HG03378 (cell line): ENCODE measurements around the gene RETREG1.

Experiments
- ATAC-seq: cut with Tn5 transposase; IDR thresholded peaks from one replicate; pipeline ENCODE4 v1.9.1; 2021; ENCODE audit warnings: mild to moderate bottlenecking, moderate library complexity; ENCODE audit not compliant: unreplicated experiment

RETREG1 gene

DNA sequence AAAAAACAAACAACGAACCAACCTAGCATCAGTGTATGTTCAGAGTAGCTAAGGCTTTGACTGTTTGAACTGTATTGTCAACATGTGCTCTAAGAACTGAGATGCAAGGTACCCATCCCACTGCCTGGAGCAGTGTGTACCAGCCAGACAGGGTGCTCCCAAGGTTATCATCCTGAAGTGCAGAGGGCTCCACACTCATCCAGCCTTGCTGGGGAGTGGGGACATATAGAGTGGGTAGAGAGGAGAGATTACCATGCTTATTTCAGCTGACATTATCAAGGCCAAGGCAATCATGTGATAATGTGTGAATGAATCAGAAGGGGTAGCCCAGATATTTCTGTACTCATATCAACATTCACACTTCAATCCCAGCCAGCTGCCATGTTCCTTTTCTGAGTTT, 82.5 kb downstream of the RETREG1 start:
- ATAC-seq = no peak

DNA sequence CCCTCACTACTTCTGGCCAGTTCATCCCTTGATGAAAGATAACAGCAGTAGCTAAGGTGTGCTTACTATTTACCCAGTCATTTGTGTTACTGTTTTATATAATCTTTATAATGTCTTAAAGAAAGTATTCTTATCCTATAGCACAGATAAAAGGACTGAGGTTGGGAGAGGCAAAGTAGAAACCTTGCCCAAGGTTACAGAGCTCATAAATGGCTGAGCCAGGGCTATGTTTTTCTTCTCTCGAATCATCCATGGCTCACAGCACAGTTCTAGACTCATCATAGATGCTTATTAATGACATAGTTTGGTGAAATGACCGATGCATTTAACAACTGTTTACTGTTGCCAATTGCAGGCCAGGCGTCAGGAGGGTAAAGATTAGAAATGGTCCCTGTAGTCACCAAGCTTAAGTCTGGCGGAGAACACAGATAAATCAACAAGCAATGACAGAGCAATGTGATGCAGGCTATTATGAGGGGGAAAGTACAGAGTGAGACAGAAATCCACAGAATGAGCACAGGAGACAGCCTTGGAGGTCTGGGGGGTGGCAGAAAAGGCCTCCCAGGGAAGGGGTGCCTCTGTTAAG, 85.6 kb downstream of the RETREG1 start:
- ATAC-seq = no peak

DNA sequence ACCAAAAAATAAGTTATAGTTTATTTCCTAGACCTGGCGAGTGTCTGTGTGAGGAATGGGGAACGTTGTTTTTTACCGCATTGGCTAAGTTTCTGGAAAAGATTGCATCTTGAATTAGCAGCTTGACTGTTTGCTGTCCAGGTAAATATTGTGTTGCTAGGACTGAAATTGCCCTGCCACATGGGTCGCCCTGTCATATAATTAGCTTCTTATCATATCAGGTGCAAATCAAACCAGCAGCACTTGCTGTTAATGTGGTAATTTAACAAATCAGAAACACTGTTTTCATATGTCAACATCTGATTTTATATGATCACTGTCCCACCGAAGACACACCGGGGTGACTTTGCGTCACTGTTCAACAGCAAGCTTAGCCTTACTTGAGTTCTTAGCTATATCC, 87.5 kb downstream of the RETREG1 start:
- ATAC-seq = no peak

DNA sequence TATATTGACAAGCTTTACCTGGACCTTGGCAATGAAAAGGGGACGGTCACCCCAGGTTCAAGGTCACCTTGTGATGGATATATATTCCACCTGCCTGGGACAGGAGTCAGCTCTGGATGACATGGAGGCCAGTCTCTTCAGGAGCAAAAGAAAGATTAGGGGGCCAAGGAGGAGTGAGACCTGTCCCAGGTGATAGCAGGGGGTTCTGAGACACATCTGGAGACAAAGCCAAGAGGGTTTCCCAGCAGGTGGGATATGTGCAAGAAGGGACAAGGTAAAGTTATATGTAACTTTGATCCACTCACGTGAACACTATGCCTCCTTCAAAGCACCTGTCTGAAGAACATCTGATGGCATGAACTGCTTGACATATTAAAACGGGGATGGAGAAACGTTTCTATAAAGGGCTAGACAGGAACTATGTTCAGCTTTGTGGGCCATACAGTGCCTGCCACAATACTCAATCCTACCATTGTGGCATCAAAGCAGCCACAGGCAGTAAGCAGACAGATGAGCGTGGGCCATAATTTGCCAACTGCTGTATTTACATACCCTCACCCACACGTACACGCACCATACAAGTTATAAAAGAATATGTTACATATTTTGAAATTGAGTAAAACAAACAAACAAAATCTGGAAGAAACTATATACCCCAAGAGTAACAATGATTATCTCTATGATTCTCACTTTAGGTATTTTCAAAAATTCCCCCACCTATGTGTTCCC, 88.3 kb downstream of the RETREG1 start:
- no peak for ATAC-seq

DNA sequence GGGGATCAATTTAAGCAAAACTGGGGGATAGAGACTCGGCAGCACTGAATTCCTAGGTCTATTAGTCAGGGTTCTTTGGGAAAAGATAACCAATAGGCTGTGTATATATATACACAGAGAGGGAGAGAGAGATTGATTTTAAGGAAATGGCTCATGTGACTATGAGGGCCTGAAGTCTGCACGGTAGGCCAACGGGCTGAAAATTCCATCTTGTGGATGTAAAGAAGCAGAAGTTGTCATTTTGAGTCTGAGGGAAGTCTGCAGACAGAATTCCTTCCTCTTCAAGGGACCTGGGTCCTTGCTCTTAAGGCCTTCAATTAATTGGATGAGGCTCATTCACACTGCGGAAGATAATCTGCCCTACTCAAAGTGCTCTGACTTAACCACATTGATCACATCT, 91.1 kb downstream of the RETREG1 start:
- no peak for ATAC-seq

DNA sequence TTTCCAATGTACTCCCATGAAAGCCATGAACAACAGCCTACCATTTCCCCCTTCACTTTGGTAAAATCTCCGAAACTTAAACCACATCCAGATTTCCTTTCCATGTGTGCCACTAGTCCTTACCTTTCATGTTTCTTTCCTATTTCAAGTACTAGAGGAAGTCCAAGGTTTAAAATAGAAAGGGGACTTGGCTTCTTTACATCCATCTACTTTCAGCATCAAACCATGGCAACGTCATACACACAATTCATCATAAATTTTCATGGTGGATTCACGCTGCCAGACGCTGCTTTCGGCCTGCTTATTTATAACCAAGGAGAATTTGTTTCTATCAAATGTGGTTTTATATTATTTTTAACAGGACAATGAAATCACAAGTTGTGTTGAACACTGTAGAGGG, 92.5 kb downstream of the RETREG1 start:
- ATAC-seq = no peak

- ATAC-seq = no peak
Measured at GRCh38 chr5:16521521-16522483, 95.0 kb downstream of the RETREG1 start.

- ATAC-seq = no peak
Measured at GRCh38 chr5:16520841-16521240, 96.0 kb downstream of the RETREG1 start.

DNA sequence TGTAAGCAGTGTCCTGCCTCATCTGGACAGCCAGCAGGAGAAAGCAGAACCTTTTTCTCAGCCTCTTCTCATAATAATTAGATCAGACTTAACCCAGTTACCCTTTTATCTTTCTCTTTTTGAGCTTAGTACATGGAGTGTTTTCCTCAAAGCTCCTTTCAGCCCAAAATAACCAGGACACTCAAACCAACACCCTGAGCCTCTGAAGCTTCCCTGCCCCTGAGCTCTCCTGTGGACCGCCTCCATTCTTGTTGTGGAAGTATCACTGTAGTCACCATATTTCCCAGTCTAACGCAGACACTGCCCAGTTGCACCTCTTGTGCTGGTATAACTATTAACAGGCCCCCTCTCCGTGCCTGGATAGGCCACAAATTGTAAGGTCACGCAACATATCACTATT, 97.4 kb downstream of the RETREG1 start:
- no peak for ATAC-seq

DNA sequence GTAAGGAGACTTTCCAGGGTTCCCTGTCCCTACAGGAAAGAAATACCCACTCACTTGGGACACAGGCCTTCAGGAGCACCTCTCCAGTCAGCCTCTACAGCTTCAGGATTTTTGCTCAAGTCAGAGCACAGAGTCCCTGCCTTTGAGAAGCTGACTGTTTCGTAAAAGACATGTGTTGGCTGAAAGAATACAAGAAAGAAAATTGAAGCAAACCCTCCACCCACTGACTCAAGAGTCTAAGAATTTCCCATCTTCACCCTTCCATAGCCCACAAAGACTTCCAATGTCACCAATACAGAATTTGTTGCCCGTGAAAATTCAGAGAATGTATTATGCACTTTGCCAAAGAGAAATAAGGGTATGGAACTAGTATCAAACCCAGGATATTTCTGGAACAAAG, 98.2 kb downstream of the RETREG1 start:
- no peak for ATAC-seq

DNA sequence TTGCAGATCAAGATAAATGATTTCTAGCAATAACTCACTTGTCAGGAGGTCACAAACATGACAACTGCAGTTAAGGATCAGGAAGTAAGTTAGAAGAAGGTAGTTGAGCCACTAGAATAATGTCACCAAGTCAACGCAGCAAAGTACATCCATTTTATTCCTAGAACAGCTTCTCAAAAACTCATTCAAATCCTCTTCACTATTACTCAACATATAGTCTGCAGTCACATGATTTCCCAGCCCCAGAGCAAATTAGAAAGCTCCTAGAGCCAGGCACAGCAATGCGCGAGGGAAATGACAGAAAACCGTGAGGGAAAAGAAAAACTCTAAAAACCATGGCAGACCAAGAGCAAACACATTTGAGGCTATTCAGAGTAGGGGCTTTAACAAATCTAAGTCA, 101.3 kb downstream of the RETREG1 start:
- ATAC-seq = no peak

- no peak for ATAC-seq
Measured at GRCh38 chr5:16510098-16510497, 106.7 kb downstream of the RETREG1 start.

DNA sequence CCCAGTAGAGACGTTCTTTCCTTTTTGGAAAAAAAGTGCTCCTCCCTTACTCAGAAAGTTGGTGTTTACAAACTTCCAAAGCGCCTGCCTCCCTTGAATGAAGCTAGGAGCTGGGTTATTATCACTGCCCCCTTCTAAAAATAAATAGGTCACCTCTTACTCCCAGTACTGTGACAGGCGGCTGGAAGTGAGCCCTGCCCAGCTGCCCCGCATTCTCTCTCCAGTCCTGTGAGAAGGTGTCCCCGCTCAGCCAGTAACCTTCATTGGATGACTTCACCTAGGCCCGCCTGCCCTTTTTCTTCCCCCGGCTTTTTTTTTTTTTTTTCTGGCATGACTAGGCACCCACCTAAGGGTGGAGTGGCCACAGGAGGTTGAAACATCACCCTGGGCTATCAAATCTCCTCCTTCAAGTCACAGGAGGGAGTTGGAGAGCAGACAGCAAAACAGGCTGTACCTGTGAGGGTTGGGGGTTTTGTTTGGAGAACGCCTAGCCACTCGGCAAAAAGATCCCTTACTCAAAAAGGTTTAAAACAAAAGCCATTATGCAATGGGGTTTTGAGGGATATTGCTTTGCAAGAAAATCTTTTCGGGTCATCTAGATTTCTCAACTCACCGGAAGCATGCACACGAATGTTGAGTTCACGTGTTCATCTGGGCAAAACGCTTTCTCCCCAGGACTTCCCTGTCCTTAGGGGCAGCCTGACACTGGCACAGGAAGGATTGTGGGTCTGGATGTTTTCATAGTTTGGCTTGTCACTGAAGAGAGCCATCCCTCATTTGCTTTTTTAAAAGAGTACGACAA, 107.9 kb downstream of the RETREG1 start:
- no peak for ATAC-seq

DNA sequence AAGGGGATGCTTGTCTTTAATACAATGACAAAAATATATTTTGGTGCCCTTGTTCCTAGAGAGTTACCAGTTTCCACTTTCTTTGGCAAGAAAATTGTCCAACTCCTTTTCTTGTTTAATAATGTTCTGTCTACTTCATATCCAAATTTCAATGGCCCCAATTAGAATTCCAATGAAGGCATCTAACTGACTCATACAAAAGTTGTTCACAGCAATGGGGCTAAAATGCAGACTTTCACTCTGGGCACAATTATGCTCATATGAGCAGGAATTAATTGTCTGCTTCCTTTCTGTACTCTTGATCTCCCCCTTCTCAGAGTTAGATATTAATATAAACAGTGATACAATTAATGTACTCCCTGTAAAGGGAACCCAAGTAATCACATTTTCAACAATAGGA, 109.1 kb downstream of the RETREG1 start:
- ATAC-seq = no peak

DNA sequence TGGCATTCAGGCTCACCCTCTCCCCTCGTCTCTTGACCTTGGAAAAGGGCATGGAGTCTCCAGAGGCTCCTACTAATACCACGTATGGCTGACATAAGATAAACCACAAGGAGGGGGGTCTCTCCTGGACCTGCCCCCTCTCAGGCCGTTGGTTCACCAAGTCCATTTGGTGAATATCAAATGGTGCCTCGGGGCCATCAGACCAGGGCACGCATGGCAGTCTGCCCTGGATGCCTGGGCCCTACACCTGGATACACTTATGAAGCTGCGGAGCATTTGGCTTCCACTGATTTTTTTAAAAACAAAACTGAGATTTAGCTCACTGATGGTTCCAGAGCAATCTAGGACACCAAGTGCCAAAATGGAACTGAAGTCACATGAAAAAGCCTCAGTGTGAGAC, 110.9 kb downstream of the RETREG1 start:
- ATAC-seq = no peak

GRCh38 chr5:16505140-16505891, 111.5 kb downstream of the RETREG1 start:
- no peak for ATAC-seq

- no peak for ATAC-seq
Measured at GRCh38 chr5:16504571-16504970, 112.2 kb downstream of the RETREG1 start.

DNA sequence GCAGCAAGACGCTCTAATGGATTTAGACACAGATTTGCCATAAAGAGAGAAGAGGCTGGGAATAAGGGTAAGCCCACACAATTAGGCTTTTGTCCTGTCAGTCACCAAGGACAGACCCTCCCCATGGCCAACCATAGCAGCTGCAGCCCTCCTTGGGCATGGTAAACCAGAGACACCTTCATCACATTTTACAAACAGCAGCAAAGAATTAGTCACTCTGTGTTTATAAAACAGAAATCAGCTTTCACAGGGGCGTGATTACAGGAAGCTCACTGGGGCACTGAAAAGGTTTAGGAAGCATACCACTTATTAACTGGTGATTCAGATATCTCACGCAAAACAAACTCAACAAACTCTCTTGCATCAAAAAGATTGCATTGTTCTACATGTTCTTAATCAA, 113.9 kb downstream of the RETREG1 start:
- ATAC-seq = no peak

GRCh38 chr5:16500024-16500423, 116.8 kb downstream of the RETREG1 start:
- no peak for ATAC-seq

DNA sequence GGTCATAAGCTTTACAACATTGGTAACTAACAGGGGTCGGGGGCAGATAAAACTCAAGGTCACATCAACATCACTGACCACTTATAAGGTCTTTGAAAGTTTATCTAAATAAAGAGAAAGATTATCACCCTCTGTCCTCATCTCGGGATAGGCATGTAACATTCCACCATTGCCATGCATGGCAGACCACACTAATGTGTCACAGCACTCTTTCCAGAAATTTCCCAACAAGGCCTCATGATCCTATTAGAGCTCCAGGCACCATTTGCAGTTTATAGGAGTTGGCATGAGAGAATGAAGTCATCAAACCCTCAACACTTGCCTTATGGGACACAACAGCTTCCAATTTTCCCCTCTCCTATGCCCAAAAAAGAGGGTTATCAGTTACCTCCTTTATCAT, 119.3 kb downstream of the RETREG1 start:
- no peak for ATAC-seq
